K562 (cell line): ENCODE data around the gene CNOT6L. TPM values are rescaled to one million over a fixed set of nuclear protein-coding genes. Genes with fewer than 3 reads are reported as not detected.

ENCODE experiments used
- FOXJ2 ChIP-seq: fragments of 200-800 bp; sonication (Bioruptor generic); IDR thresholded peaks from 2 replicates; pipeline ENCODE4 v1.6.1; 2016; ENCODE audit warnings: missing genetic modification characterization, missing compliant biosample characterization
- FOXP1 ChIP-seq: sonication (generic); formaldehyde crosslinking; IDR thresholded peaks from 2 replicates; pipeline ENCODE4 v1.8.0; 2022; ENCODE audit warnings: mild to moderate bottlenecking, missing genetic modification reagents
- MXI1 ChIP-seq: IDR thresholded peaks from 2 replicates; pipeline ENCODE4 v1.6.1; 2011; ENCODE audit warnings: low read depth, mild to moderate bottlenecking, improper control_type of control experiment, low read length
- NCOA4 ChIP-seq: fragments of 450-650 bp; IDR thresholded peaks from 2 replicates; pipeline ENCODE4 v1.6.1; 2018; ENCODE audit warnings: mild to moderate bottlenecking; ENCODE audit not compliant: partially characterized antibody
- PHF20 ChIP-seq: fragments of 450-650 bp; IDR thresholded peaks from 2 replicates; pipeline ENCODE4 v1.6.1; 2018; ENCODE audit not compliant: partially characterized antibody
- POLR2B ChIP-seq: fragments of 450-650 bp; IDR thresholded peaks from 2 replicates; pipeline ENCODE4 v1.6.1; 2018; ENCODE audit warnings: low read depth; ENCODE audit not compliant: partially characterized antibody
- SIX5 ChIP-seq, 2 experiments: IDR thresholded peaks; 2 replicates each; pipeline ENCODE4 v1.6.1; 2011; ENCODE audit warnings: low read length in 2 of 2, borderline replicate concordance in 1 of 2, low read depth in 1 of 2, mild to moderate bottlenecking in 1 of 2, moderate library complexity in 1 of 2; ENCODE audit not compliant: insufficient read depth in 1 of 2
- polyA plus RNA-seq, 8 experiments: library from polyadenylated mRNA; depleted of rRNA in 4 of 8; stranded (reverse) in 5 of 8; unstranded in 3 of 8; fragments of >200 nt; fragmentation: Nextera tagmentation in 2 of 8; fragmentation: Illumina TruSeq in 1 of 8; extraction: Ambion mirVana in 2 of 8; extraction: Trizol in 1 of 8; gene quantifications; 2 replicates each; pipeline versions ENCODE4 v1.2.1 to v1.2.3, GENCODE V29; 2011 to 2014; ENCODE audit warnings: inconsistent platforms in 1 of 8, missing spikeins in 1 of 8
- total RNA-seq, 7 experiments: library from RNA; depleted of rRNA in 6 of 7; stranded (reverse); fragments of >200 nt in 6 of 7; fragmentation: Illumina TruSeq in 2 of 7; extraction: Trizol in 2 of 7; gene quantifications; 2 replicates each; pipeline versions ENCODE4 v1.2.1 to v1.2.3, GENCODE V29; 2011 to 2021; ENCODE audit warnings: low replicate concordance in 1 of 7
- TF ChIP-seq, protein P1 (sequence below): fragments of 150-350 bp; conservative IDR thresholded peaks from 2 replicates; pipeline ENCODE4 v1.6.1; 2014; ENCODE audit warnings: low read length
- TF ChIP-seq, protein P2 (sequence below): fragments of 450-650 bp; formaldehyde crosslinking; IDR thresholded peaks from 2 replicates; pipeline ENCODE4 v1.4.0; 2020; ENCODE audit warnings: mild to moderate bottlenecking, moderate library complexity
- TF ChIP-seq, protein P3 (sequence below), 2 experiments: fragments of 450-650 bp; conservative IDR thresholded peaks; 2 replicates each; pipeline ENCODE4 v1.6.1; 2017; ENCODE audit warnings: mild to moderate bottlenecking in 2 of 2, moderate library complexity in 2 of 2
- TF ChIP-seq, protein P4 (sequence below): sonication (generic); formaldehyde crosslinking; IDR thresholded peaks from 2 replicates; pipeline ENCODE4 v1.8.0; 2022; ENCODE audit warnings: mild to moderate bottlenecking, missing genetic modification reagents
- TF ChIP-seq, protein P5 (sequence below): fragments of 450-650 bp; formaldehyde crosslinking; IDR thresholded peaks from 2 replicates; pipeline ENCODE4 v1.4.0; 2022; ENCODE audit warnings: missing genetic modification characterization
- TF ChIP-seq, protein P6 (sequence below): fragments of 450-650 bp; IDR thresholded peaks from 2 replicates; pipeline ENCODE4 v1.6.1; 2017; ENCODE audit warnings: antibody characterized with exemption

Gene CNOT6L
- total and polyA plus RNA-seq, 9 of the 15 experiments (the other 6 are each of a cell fraction or from before 2014, with no cell fraction given) = 3.7 to 27.9 (median 6.5) TPM

DNA sequence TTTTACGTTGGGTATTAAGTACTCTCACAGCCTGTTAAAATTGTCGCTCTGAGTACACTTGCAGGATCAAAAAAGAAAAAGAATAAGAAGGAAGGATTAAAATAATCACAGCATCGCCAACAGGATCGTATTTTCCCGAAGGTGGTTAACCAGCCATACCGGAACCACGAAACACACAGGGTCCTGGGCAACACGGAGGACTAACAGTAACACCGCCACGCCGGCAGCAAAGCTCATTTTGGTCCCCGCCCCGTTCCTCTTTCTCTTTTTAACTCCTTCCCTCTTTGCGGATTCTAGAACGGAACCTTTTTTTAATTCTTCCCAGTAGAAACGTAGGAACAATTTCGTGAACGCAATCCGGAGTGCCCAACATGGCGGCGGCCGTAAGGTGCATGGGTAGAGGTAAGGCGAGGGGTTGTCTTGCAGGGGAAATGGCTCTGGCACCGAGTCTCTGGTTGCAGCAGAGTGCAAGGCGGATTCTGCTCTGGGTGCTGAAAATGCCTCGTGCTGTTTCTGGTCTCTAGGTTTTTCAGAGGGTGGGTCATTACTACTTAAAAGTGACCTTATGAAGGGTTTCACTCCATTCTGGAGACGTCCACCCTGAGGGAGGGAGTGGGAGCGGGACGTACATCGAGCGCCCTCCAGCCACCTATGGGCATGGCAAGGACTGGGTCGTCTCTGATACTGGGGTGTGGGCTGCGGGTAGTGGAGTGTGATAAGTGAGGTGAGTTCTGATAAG lies 43.5 kb upstream of the CNOT6L start, which contains the start of gene MRPL1 (continued):
- TF ChIP-seq, protein P1, sequence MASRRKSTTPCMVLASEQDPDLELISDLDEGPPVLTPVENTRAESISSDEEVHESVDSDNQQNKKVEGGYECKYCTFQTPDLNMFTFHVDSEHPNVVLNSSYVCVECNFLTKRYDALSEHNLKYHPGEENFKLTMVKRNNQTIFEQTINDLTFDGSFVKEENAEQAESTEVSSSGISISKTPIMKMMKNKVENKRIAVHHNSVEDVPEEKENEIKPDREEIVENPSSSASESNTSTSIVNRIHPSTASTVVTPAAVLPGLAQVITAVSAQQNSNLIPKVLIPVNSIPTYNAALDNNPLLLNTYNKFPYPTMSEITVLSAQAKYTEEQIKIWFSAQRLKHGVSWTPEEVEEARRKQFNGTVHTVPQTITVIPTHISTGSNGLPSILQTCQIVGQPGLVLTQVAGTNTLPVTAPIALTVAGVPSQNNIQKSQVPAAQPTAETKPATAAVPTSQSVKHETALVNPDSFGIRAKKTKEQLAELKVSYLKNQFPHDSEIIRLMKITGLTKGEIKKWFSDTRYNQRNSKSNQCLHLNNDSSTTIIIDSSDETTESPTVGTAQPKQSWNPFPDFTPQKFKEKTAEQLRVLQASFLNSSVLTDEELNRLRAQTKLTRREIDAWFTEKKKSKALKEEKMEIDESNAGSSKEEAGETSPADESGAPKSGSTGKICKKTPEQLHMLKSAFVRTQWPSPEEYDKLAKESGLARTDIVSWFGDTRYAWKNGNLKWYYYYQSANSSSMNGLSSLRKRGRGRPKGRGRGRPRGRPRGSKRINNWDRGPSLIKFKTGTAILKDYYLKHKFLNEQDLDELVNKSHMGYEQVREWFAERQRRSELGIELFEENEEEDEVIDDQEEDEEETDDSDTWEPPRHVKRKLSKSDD = no peak; the same call in 1 of the 2 replicates
- TF ChIP-seq NCOA4 = no peak
- TF ChIP-seq, protein P2, sequence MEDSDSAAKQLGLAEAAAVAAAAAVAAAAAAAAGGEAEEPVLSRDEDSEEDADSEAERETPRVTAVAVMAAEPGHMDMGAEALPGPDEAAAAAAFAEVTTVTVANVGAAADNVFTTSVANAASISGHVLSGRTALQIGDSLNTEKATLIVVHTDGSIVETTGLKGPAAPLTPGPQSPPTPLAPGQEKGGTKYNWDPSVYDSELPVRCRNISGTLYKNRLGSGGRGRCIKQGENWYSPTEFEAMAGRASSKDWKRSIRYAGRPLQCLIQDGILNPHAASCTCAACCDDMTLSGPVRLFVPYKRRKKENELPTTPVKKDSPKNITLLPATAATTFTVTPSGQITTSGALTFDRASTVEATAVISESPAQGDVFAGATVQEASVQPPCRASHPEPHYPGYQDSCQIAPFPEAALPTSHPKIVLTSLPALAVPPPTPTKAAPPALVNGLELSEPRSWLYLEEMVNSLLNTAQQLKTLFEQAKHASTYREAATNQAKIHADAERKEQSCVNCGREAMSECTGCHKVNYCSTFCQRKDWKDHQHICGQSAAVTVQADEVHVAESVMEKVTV = 0 out of 2 replicates have a peak, but pooled peaks have one; percentile 2
- TF ChIP-seq FOXP1 (CRISPR knock-in tag) = no peak
- TF ChIP-seq, protein P3, sequence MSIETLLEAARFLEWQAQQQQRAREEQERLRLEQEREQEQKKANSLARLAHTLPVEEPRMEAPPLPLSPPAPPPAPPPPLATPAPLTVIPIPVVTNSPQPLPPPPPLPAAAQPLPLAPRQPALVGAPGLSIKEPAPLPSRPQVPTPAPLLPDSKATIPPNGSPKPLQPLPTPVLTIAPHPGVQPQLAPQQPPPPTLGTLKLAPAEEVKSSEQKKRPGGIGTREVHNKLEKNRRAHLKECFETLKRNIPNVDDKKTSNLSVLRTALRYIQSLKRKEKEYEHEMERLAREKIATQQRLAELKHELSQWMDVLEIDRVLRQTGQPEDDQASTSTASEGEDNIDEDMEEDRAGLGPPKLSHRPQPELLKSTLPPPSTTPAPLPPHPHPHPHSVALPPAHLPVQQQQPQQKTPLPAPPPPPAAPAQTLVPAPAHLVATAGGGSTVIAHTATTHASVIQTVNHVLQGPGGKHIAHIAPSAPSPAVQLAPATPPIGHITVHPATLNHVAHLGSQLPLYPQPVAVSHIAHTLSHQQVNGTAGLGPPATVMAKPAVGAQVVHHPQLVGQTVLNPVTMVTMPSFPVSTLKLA (conservative IDR thresholded peaks at IDR 0.05) = peak; percentile 84 to 93
- TF ChIP-seq, protein P4, sequence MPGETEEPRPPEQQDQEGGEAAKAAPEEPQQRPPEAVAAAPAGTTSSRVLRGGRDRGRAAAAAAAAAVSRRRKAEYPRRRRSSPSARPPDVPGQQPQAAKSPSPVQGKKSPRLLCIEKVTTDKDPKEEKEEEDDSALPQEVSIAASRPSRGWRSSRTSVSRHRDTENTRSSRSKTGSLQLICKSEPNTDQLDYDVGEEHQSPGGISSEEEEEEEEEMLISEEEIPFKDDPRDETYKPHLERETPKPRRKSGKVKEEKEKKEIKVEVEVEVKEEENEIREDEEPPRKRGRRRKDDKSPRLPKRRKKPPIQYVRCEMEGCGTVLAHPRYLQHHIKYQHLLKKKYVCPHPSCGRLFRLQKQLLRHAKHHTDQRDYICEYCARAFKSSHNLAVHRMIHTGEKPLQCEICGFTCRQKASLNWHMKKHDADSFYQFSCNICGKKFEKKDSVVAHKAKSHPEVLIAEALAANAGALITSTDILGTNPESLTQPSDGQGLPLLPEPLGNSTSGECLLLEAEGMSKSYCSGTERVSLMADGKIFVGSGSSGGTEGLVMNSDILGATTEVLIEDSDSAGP (CRISPR knock-in tag) = no peak
- TF ChIP-seq POLR2B = peak; percentile 86
- peak; percentile 57 to 59; a peak in 3 of 4 replicates for TF ChIP-seq SIX5 (IDR thresholded peaks at IDR 0.05; ENCODE audit: borderline replicate concordance in 1 of 2, insufficient read depth in 1 of 2, low read depth in 1 of 2, low read length in 2 of 2)
- TF ChIP-seq, protein P5, sequence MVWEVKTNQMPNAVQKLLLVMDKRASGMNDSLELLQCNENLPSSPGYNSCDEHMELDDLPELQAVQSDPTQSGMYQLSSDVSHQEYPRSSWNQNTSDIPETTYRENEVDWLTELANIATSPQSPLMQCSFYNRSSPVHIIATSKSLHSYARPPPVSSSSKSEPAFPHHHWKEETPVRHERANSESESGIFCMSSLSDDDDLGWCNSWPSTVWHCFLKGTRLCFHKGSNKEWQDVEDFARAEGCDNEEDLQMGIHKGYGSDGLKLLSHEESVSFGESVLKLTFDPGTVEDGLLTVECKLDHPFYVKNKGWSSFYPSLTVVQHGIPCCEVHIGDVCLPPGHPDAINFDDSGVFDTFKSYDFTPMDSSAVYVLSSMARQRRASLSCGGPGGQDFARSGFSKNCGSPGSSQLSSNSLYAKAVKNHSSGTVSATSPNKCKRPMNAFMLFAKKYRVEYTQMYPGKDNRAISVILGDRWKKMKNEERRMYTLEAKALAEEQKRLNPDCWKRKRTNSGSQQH (CRISPR knock-in tag) = peak; percentile 75
- TF ChIP-seq FOXJ2 (tag) = peak; percentile 59; the same call in 1 of the 2 replicates
- peak; percentile 95 for TF ChIP-seq PHF20
- TF ChIP-seq, protein P6, sequence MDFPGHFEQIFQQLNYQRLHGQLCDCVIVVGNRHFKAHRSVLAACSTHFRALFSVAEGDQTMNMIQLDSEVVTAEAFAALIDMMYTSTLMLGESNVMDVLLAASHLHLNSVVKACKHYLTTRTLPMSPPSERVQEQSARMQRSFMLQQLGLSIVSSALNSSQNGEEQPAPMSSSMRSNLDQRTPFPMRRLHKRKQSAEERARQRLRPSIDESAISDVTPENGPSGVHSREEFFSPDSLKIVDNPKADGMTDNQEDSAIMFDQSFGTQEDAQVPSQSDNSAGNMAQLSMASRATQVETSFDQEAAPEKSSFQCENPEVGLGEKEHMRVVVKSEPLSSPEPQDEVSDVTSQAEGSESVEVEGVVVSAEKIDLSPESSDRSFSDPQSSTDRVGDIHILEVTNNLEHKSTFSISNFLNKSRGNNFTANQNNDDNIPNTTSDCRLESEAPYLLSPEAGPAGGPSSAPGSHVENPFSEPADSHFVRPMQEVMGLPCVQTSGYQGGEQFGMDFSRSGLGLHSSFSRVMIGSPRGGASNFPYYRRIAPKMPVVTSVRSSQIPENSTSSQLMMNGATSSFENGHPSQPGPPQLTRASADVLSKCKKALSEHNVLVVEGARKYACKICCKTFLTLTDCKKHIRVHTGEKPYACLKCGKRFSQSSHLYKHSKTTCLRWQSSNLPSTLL = no peak
- peak; percentile 90 for TF ChIP-seq MXI1
